AG09319 (cell line): Measurements from ENCODE around the gene ARFGAP1.

Experiments used
- DNase-seq: peaks from one replicate; pipeline ENCODE4 v3.0.0-alpha.2; 2010; ENCODE audit warnings: low read depth; ENCODE audit errors: extremely low read depth
- TF ChIP-seq, protein P1 (sequence below): IDR thresholded peaks from 2 replicates; pipeline ENCODE4 v1.5.1; 2011; ENCODE audit warnings: low read depth, mild to moderate bottlenecking, inconsistent platforms, low read length, moderate library complexity

The ARFGAP1 gene

DNA sequence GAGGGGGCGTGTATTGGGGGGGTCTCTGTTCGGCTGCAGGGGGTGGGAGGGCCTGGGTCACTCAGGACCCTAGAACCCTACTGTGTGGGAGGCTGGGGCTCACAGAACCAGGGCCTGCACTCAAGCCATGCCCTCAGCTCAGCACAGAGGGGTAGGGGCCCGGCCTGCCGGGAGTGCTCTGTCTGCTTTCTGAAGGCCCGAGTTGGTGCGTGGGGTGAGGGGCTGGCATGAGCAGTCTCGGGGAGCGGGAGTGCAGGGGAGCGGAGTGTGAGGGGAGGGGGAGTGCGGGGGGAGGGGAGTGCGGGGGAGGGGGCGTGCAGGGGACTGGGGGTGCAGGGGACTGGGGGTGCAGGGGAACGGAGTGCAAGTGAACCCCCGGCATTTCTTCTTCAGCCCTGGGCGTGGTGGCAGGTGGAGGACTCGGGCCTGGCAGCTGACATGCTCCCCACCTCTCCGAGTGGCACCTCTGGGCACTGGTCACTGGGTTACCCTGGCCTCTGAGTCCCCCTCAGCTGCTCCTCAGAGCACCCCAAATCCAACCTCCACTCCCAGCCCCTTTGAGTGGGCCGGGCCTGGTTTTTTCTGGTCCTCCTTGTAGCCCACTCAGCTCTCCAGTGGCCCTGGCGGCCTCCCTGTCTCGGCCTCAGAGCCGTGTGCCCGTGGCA is 21.4 kb downstream of the ARFGAP1 start:
- no peak for DNase-seq
- TF ChIP-seq, protein P1, sequence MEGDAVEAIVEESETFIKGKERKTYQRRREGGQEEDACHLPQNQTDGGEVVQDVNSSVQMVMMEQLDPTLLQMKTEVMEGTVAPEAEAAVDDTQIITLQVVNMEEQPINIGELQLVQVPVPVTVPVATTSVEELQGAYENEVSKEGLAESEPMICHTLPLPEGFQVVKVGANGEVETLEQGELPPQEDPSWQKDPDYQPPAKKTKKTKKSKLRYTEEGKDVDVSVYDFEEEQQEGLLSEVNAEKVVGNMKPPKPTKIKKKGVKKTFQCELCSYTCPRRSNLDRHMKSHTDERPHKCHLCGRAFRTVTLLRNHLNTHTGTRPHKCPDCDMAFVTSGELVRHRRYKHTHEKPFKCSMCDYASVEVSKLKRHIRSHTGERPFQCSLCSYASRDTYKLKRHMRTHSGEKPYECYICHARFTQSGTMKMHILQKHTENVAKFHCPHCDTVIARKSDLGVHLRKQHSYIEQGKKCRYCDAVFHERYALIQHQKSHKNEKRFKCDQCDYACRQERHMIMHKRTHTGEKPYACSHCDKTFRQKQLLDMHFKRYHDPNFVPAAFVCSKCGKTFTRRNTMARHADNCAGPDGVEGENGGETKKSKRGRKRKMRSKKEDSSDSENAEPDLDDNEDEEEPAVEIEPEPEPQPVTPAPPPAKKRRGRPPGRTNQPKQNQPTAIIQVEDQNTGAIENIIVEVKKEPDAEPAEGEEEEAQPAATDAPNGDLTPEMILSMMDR: no peak

DNA sequence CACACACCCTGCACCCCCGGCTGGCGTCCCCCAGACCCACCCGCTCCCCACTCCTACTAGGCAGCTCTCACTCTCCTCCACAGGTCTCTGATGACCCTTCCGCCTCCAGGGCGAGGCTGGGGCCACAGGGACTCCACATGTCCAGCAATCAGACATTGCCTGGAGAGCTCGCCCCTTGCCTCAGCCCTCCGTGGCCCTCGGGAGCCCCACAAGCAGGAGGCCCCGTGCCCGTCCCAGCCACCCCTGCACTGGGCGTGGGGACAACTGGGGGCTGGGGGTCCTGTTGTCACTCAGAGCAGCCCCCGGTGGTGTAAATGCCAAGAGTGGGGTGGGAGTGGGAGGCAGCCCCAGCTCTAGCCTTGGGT is 21.9 kb downstream of the ARFGAP1 start:
- TF ChIP-seq, protein P1: no peak
- no peak for DNase-seq

DNA sequence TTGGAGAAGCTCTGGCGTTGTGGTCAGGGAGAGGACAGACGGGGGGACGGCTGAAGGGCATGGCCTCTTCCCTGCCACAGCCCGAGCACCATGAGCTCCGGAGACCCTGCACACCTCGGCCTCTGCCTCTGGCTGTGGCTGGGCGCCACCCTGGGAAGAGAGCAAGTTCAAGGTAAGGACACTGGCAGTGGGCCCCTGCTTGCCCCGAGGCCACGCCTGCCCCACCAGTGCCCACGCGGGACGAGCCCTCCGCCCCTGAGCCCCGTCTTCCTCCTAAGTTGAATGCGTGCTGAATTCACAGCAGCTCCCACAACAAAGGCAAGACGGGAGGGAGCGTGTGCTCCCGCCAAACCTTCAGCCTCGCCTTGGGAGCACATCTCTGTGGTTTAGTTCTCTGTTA is 22.4 kb downstream of the ARFGAP1 start:
- DNase-seq: no peak
- TF ChIP-seq, protein P1: no peak

DNA sequence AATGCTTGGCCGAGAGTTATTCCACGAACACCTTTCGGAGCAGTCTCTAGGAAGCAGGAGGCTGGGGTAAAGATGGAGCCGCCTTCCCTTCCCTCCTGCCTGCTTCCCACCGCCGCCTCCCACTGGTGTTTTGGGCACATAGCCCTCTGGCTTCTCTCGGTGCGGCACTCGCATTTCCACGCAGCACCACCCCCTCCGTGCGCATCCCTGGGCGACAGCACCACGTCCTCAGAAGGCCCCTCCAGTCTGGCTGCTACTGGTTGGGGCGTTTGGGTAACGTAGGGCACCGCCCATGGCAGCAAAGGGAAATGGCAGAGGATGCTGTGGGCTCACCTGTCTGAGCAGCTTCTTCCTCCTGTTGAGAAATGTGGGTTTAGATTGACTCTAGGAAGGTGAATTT is 22.8 kb downstream of the ARFGAP1 start:
- TF ChIP-seq, protein P1: no peak
- no peak for DNase-seq

DNA sequence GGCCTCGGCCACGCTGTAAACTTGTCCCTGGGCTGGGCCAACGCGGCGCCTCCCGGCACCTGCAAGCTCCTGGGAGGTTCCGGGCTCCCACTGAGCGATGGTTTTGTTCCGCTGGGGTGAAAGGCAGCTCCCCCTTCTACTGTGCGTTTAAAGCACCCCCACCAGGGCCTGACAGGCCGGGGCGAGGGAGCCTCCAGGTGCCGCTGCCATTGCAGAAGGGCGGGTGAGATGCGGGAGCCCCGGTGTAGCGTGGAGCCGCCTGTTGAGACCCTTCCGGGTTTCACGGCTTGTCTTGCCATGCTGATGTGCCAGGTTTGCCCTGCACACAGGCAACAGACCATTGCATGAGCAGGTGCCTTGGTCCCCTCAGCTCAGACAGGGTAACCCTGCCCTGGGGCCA is 23.2 kb downstream of the ARFGAP1 start:
- TF ChIP-seq, protein P1: no peak
- DNase-seq: no peak

DNA sequence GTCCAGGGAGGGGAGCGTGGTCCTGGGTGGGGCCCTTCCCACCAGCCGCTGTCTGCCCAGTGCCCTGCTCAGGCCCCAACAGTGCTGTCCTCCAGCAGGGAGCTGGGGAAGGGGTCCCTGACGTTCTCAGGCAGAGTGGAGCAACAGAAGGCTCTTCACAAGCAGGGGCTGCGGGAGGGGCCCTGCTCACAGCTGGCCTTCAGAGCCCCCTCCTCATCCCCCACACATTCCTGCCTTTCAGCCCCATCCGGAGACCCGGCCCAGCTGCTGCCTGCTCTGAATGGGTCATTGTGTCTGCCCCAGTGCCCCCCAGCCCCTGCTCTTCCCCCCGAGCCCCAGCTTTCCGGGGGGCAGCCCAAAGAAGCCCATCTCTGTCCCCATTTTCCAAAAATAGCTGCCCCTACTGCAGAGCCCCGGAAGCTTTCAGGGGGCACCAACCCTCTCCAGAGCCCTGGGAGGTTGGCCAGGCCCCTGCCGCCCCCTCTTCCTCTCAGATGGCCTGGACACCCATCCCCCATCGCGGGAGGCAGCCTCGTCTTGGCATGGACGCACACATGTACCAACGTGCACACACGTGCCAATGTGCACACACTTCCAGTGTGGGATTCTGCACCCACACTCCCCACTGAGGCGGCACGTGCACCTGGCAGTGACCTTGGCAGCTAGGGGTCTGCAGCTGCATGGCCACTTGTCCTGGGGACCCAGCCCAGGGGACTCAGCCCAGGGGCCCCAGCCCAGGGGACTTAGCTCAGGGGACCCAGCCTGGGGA is 24.1 kb downstream of the ARFGAP1 start:
- TF ChIP-seq, protein P1: no peak
- DNase-seq: no peak

DNA sequence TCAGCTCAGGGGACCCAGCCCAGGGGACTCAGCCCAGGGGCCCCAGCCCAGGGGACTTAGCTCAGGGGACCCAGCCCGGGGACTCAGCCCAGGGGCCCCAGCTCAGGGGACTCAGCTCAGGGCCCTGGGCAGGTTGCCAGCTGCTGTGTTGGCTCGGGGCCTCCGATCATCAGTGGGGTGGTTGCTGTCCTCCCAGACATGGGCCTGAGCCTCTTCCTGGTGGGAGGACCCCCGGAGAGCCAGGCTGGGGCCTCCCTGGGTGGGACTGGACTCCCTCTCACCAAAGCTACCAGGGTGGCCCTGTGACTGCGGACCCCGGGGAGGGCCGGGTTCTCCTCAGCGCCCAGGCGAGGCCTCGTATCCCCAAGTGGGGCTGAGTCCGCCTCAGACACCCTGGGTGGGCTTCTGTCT is 24.8 kb downstream of the ARFGAP1 start:
- TF ChIP-seq, protein P1: no peak
- DNase-seq: no peak
